ENCODE results near the gene FEZF2. TPM values are rescaled to one million over a fixed set of nuclear protein-coding genes. Genes with fewer than 3 reads are reported as not detected.

The FEZF2 gene
- total and polyA plus RNA-seq, 9 of the 15 experiments (the other 6 are each of a cell fraction or from before 2014, with no cell fraction given) = not detected

- TF ChIP-seq TCF3 (CRISPR knock-in tag; IDR thresholded peaks at IDR 0.05) (no peak), KDM1A (IDR thresholded peaks at IDR 0.05) (no peak), ZNF445 (CRISPR knock-in tag; IDR thresholded peaks at IDR 0.05; ENCODE audit: low read depth) (no peak), CREB1 (IDR thresholded peaks at IDR 0.05) (no peak), CREB1 (CRISPR knock-in tag; IDR thresholded peaks at IDR 0.05) (no peak), HMGXB4 (CRISPR knock-in tag; IDR thresholded peaks at IDR 0.05) (no peak)
Observed at GRCh38 chr3:62392626-62393292, 19.4 kb upstream of the FEZF2 start (continued).

DNA sequence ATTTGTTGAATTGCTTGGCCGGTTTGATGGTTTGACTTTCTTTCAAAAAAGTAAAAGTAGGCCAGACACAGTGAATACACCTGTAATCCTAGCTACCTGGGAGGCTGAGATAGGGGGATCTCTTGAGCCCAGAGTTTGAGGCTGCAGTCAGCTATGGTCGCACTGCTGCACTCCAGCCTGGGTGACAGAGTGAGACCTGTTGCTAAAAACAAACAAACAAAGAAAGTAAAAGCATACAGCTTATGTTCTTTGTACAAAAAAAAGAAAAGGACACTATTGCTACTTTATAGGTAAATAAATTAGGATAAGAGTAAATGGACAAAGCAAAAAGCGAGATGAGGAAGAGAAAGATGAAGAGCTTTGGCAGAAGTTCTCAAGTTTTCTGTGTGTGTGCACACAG, 13.9 kb upstream of the FEZF2 start:
- no peak overlapping the region for H3K4me3 ChIP-seq

More for the DNA sequence above, 13.9 kb upstream of the FEZF2 start:
- intact Hi-C loops (cut with micrococcal nuclease) (no loop called here), in situ Hi-C loops (cut with MboI) (no loop called here)
- no peak overlapping the region for H3K4me2 ChIP-seq (ENCODE audit: insufficient read depth, low read length)
- ChIA-PET POLR2A (interaction anchor here (0.7 kb wide), 1 partner anchor 141 kb away, joined by 3 read pairs; no protein-coding TSS in a partner anchor), CTCF (ENCODE audit: low intra/inter-chr PET ratio) (no interaction called here)
- no peaks in the 10 kb centered on the region for H3K79me2 ChIP-seq (ENCODE audit: control insufficient read depth, insufficient read depth, low read length)
- WGBS (ENCODE audit: insufficient coverage, low coverage, missing lambda C conversion rate) = 0% methylated on average over 3 of the region's 3 CpGs
- DNase-seq (ENCODE audit: extremely low read depth in 1 of 4, low spot score in 3 of 4) = no peak
- TF ChIP-seq, protein P1, sequence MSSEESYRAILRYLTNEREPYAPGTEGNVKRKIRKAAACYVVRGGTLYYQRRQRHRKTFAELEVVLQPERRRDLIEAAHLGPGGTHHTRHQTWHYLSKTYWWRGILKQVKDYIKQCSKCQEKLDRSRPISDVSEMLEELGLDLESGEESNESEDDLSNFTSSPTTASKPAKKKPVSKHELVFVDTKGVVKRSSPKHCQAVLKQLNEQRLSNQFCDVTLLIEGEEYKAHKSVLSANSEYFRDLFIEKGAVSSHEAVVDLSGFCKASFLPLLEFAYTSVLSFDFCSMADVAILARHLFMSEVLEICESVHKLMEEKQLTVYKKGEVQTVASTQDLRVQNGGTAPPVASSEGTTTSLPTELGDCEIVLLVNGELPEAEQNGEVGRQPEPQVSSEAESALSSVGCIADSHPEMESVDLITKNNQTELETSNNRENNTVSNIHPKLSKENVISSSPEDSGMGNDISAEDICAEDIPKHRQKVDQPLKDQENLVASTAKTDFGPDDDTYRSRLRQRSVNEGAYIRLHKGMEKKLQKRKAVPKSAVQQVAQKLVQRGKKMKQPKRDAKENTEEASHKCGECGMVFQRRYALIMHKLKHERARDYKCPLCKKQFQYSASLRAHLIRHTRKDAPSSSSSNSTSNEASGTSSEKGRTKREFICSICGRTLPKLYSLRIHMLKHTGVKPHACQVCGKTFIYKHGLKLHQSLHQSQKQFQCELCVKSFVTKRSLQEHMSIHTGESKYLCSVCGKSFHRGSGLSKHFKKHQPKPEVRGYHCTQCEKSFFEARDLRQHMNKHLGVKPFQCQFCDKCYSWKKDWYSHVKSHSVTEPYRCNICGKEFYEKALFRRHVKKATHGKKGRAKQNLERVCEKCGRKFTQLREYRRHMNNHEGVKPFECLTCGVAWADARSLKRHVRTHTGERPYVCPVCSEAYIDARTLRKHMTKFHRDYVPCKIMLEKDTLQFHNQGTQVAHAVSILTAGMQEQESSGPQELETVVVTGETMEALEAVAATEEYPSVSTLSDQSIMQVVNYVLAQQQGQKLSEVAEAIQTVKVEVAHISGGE (CRISPR knock-in tag; IDR thresholded peaks at IDR 0.05) = peak in 1 of 3 experiments; percentile 32; a peak in 1 of 6 replicates
- TF ChIP-seq MYNN (IDR thresholded peaks at IDR 0.05) (no peak), MYNN (CRISPR knock-in tag; IDR thresholded peaks at IDR 0.05) (no peak)
- no peaks in the 10 kb centered on the region for H3K9me3 ChIP-seq (replicated peaks; ENCODE audit: control insufficient read depth, insufficient read depth, low read depth, low read length)
- H3K27ac ChIP-seq (ENCODE audit: extremely low read depth, low read depth, low read length) = no peak overlapping the region
- H3K9ac ChIP-seq (ENCODE audit: insufficient read depth in 1 of 2, low read depth in 2 of 2, low read length in 2 of 2) = no peak overlapping the region
- no peaks in the 10 kb centered on the region for H3K4me1 ChIP-seq (replicated peaks in 1 of 2; ENCODE audit: control insufficient read depth in 2 of 2, insufficient read depth in 2 of 2, low read length in 2 of 2)
- FAIRE-seq = no peak
- no TSS peak for BruUV-seq (replicated peaks)
- no peaks in the 10 kb centered on the region for H3K9me1 ChIP-seq (ENCODE audit: control insufficient read depth, insufficient read depth, low read length)
- H3K27me3 ChIP-seq (ENCODE audit: control insufficient read depth in 2 of 2, insufficient read depth in 2 of 2, low read length in 2 of 2) = no peaks in the 10 kb centered on the region
- no peaks in the 10 kb centered on the region for H3K36me3 ChIP-seq (ENCODE audit: control insufficient read depth, insufficient read depth, low read length)
- H4K20me1 ChIP-seq (replicated peaks; ENCODE audit: control insufficient read depth, insufficient read depth, low read length) = no peaks in the 10 kb centered on the region
- no peak overlapping the region for H2AFZ ChIP-seq (ENCODE audit: low read depth, low read length)
- no peak for ATAC-seq
